CD4-positive, alpha-beta T cell treated with Interleukin-17A for 4 hours (primary cell): ENCODE measurements around the gene CDK14.

Experiments
- DNase-seq: peaks from one replicate; pipeline ENCODE4 v3.0.0-alpha.2; 2020; ENCODE audit warnings: mixed read lengths

Gene CDK14

GRCh38 chr7:91031757-91032156 is 435.6 kb downstream of the CDK14 start:
- no peak for DNase-seq

GRCh38 chr7:91033574-91033973 is 437.5 kb downstream of the CDK14 start:
- DNase-seq, result no peak

GRCh38 chr7:91034459-91035368 is 438.6 kb downstream of the CDK14 start:
- peak; percentile 10 for DNase-seq

GRCh38 chr7:91039033-91039432 is 442.9 kb downstream of the CDK14 start:
- no peak for DNase-seq

- no peak for DNase-seq
These were observed 445.0 kb downstream of the CDK14 start for GRCh38 chr7:91041141-91041540.

- no peak for DNase-seq
These were observed 445.9 kb downstream of the CDK14 start for GRCh38 chr7:91041901-91042484.

- no peak for DNase-seq
These were observed 447.1 kb downstream of the CDK14 start for GRCh38 chr7:91043186-91043585.

GRCh38 chr7:91043924-91044645 is 448.0 kb downstream of the CDK14 start:
- no peak for DNase-seq

GRCh38 chr7:91045606-91046005 is 449.5 kb downstream of the CDK14 start:
- DNase-seq, result no peak

GRCh38 chr7:91046322-91047089 is 450.4 kb downstream of the CDK14 start:
- DNase-seq, result no peak

- DNase-seq, result no peak
These were observed 451.5 kb downstream of the CDK14 start for GRCh38 chr7:91047636-91048035.

GRCh38 chr7:91050677-91051076 is 454.6 kb downstream of the CDK14 start:
- no peak for DNase-seq

GRCh38 chr7:91051966-91052365 is 455.8 kb downstream of the CDK14 start:
- no peak for DNase-seq

GRCh38 chr7:91054374-91054773 is 458.3 kb downstream of the CDK14 start:
- no peak for DNase-seq

- no peak for DNase-seq
These were observed 459.1 kb downstream of the CDK14 start for GRCh38 chr7:91055219-91055618.

- no peak for DNase-seq
These were observed 466.6 kb downstream of the CDK14 start for GRCh38 chr7:91062713-91063112.

- DNase-seq, result no peak
These were observed 467.9 kb downstream of the CDK14 start for GRCh38 chr7:91064052-91064451.

GRCh38 chr7:91064938-91065337 is 468.8 kb downstream of the CDK14 start:
- no peak for DNase-seq

- DNase-seq, result no peak
These were observed 470.5 kb downstream of the CDK14 start for GRCh38 chr7:91066627-91067026.

GRCh38 chr7:91067242-91067641 is 471.1 kb downstream of the CDK14 start:
- no peak for DNase-seq

- DNase-seq, result no peak
These were observed 472.1 kb downstream of the CDK14 start for GRCh38 chr7:91068136-91068795.

- DNase-seq, result no peak
These were observed 473.0 kb downstream of the CDK14 start for GRCh38 chr7:91069146-91069545.
